Measurements from ENCODE around the gene SLC7A5.
"Not testable (repeated sequence)": the region's sequence is repeated elsewhere in the genome, so short reads cannot be mapped to it uniquely, and the experiment has no call there.

Gene SLC7A5

DNA sequence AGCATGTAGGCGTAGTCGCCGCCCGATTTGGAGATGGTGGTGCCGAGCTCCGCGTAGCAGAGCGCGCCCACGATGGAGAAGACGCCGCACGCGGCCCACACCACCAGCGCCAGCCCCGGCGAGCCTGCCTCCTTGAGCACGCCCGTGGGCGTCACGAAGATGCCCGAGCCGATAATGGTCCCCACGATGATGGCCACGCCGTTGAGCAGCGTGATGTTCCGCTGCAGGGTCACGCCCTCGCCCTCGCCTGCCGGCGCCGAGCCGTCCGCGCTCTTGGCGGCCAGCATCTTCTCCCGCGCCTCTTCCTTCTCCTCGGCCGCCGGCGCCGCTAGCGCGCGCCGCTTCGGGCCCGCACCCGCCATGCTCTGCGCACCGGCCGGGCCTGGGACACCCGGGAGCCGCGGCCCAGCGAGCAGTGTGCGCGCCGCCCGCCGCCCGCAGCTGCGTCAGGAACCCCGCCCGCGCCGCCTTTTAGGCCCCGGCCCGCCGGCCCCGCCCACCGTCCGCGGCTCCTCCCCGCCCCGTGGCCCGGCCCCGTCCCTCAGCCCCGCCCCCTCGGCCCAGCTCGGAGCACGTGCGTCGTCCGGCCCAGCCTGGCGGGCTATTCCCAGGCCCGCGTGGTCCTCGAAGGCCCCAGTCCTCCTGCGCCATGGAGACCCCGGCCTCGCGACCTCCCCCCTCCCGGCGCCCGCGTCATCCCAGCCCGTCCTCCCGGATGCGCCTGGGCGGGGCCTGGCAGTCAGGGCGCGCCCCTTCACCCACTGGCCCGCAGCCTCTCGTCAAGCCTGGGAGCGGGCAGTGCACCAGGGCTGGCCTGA is at the start of gene SLC7A5:
TSS of gene SLC7A5 (minus strand) at position 447 of the 818 bp plus-strand sequence. CDS start at position 362, 85 bp downstream.
- DNase-seq, result peak; percentile 91

- no peak for DNase-seq
Measured at GRCh38 chr16:87918338-87918737, 49.0 kb upstream of the SLC7A5 start.

DNA sequence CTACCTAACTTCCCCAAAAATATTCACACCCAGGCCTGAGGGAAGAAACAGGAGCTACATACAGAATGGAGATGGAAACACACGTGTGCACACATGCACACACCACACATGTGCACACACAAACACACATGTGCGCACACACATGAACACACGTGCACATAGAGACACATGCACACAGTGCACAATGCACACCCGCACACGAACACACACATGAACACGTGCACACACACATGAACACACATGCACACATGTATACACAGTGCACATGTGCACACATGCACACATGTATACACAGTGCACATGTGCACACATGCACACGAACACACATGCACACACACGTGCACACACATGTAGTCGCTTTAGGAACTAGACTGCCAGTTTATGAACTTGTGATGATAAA is 48.2 kb upstream of the SLC7A5 start:
- no peak for DNase-seq

- no peak for DNase-seq
Measured at GRCh38 chr16:87914812-87915211, 45.5 kb upstream of the SLC7A5 start.

DNA sequence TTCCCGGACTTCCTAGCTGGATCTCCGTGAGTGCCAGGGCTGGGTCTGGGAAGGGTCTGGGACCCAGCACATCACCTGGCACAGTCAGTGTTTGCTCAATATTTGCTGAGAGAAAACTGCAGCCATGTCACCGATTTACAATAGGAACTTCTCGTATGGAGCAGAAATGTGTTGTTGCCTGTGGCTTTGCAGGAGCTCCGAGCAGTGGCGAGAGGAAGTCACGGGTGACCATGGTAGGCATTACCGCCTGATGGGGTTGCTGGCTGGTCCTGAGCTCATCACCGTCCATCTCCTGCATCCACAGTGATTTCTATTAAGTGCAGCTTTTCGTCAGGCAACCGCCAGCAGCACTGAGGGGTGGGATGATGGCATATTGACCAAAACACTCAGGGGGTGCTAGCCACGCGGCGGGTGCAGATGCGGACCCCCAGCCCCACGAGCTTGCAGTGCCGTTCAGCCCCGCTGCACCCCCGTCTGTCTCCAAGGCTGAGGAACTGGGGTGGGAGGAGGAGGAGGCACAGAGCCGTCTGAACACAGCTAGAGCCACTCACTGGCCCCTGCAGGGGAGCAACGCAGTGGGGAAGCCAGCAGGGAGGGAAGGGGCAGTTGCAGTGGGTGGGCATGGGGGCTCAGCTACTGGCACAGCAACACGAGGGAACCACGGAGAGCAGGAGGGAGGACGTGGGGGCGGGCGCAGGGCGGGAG is 44.9 kb upstream of the SLC7A5 start:
- DNase-seq, result not testable (repeated sequence)

DNA sequence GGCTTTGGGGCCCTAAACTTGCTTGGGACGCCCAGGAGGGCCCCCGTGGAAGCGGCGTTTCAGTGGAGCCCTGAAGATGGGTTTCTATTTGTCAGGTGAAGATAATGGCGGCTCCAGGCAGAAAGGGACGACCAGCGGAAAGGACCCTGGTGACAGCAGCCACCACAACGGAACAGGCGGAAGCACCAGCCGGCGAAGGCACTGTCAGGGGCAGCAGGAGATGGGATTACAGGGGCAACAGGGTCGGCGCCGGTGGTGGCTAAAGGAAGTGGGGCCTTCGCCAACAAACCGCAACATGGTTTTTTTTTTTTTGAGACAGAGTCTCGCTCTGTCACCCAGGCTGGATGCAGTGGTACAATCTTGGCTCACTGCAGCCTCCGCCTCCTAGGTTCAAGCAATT is 43.4 kb upstream of the SLC7A5 start:
- not testable (repeated sequence) for DNase-seq

DNA sequence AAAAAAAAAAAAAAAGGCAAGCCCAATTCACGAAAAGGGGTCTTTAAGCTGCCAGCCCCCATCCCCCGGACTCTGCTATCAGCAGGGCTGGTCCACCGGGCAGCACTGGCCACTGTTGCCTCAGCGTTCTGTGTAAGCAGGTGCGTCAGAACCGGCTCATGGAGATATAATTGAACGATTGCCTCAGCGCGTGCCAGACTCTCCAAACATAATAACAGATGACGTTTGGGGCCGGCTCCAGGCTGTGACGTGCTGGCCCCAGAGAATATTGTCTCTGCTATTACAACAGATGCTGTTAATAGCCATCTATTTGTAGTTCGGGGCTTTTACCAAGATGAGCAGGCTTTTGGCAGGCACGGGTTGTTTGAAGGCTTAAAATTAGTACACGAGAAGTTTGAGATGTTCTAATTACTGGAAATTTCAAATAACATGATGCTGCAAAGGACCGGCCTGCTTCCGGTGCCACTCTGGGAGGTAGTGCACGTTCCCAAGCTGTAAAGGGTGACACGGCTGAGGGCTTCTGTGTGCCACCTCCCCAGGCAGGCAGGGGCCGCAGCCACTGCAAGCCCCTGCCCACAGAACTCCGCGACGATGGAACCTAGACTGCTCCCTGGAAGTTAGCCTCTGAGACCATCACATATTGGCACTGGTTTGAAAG is 41.9 kb upstream of the SLC7A5 start:
- not testable (repeated sequence) for DNase-seq

- DNase-seq, result peak; percentile 87
Measured at GRCh38 chr16:87909203-87909935, 40.1 kb upstream of the SLC7A5 start.

DNA sequence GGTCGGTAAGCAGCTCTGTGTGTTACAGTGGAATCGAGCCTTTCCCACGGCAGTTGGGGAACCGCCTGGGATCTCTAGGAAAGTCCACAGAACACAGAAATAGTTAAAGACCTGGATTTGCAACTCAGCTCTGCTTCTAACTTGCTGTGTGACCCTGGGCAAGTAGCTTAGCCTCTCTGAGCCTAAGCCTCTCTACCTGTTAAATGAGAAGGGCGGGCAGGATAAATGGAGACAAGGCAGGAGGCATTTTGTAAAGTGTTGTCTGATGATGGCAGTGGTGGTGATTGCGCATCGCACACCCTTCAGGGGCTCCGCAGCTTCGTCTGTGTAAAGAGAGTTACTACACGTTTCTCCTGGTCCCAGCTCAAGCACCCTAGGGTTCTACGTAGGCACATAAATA is 38.8 kb upstream of the SLC7A5 start:
- DNase-seq, result not testable (repeated sequence)

- not testable (repeated sequence) for DNase-seq
Measured at GRCh38 chr16:87905521-87905920, 36.2 kb upstream of the SLC7A5 start.

DNA sequence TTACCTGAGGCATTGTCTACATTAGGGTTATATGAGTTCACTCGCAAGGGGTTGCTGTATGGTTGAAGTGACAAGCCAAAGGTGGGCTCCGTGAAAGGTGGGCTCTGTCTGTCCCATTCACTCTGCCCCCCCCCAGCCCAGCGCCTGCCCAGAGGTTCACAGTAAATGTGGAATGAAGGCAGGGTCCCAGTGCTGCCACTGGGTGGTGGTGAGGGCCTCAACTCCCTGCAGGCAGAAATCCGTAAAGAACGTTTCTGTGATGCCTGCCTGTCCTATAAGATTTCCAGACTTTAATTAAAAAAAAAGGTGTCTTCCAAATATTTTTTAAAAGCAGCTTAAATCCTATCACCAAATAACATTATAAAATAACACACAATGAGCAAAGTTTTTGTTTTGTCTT is 35.7 kb upstream of the SLC7A5 start:
- DNase-seq, result not testable (repeated sequence)

DNA sequence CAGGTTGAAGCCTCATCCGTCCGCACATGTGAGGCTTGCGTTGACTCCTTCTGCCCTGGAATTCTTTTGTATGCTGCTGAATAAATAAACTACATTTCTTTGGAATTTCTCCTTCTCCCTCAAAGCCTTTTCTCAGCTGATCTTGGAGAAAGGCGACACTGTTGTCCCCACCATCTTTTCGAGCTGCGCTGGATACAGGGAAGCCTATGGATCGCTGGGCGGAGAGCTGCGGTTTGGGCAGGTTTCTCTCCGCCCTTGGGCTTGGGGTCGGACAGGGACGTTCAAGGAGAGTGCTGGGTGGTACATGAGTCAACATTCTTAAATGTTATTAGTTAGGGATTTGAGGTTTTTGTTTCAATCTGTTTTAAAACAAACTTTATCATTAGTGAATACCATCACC is 31.2 kb upstream of the SLC7A5 start:
- not testable (repeated sequence) for DNase-seq

DNA sequence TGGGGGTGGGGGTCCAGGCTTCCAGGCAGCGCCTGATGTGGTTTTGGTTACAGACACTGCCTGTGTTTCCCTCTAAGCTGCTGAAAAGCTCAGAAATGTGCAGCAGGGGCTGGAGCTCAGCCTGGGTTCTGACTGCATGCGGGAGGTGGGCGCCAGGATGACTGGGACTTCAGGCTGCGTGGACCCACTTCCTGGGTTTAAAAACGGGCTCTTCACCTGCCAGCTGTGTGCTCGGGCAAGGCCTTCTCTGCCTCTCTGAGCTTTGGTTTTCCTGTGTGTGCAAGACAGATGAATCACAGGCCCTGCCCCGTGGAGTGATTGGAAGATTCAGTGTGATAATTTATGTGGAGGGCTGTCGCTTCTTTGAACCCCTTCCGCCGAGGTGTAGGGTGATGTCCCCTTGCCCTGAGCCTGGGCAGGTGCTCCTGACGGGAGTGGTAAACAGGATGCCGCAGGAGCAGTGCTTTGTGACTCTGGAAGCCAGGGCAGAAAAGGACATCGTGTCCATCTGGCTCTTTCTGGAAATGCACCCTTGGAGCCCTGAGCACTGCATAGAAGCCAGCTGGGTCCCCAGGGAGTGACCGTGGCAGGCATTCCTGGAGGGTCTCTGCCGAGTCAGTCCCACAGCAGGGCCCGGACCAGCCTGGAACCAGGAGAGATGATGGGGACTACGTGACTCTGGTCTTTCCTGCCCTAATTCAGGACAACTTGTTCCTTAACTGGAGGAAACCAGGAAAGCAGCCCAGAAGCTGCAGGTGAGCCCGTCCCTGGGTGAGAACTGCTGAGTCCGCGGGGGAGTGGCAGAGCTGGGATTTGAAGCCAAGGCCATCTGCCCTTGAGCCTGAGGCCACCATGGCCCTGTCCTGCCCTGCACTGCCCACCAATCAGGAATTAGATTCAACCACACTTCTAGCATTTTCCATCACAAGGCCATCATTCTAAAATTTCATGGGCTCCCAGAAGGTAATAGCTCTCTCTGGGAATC is 28.5 kb upstream of the SLC7A5 start:
- DNase-seq, result no peak

GRCh38 chr16:87896924-87897520 is 27.7 kb upstream of the SLC7A5 start:
- DNase-seq, result not testable (repeated sequence)

GRCh38 chr16:87896176-87896890 is 27.0 kb upstream of the SLC7A5 start:
- DNase-seq, result not testable (repeated sequence)

GRCh38 chr16:87895641-87896141 is 26.4 kb upstream of the SLC7A5 start:
- DNase-seq, result peak; percentile 40

DNA sequence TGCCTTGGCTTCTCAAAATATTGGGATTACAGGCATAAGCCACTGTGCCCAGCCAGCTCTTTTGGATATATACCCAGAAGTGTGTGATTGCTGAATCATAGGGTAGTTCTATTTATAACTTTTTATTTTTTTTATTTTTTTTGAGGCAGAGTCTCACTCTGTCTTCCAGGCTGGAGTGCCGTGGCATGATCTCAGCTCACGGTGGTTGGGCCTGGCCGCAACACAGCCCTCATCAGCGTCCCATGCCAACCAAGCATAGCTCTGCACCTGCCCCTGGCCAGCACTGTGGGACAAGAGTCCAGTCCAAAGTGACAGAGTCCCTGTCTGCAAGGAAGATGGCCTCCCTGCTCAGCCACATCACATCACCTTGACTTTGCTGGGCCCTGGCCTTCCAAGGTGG is 24.7 kb upstream of the SLC7A5 start:
- not testable (repeated sequence) for DNase-seq

DNA sequence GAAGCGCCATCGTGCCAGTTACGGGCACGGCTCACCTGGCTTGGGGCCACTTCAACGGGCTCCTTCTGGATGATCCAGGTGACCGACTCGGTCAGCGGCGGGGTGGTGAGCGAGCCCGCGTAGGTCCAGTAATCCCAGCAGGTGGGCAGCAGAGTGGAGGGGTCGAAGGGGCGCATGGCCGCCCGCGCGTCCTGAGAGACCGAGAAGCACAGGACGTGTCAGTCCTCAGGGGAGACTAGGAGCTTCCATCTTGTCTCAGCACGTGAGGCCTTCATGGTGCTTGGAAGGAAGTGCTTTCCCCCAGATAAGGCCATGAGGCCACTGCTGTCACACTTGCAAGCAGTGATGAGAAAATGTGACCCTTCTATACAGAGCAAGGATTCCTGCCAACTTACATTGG is 22.5 kb upstream of the SLC7A5 start:
- no peak for DNase-seq

- DNase-seq, result peak; percentile 31
Measured at GRCh38 chr16:87889762-87890161, 20.5 kb upstream of the SLC7A5 start.

DNA sequence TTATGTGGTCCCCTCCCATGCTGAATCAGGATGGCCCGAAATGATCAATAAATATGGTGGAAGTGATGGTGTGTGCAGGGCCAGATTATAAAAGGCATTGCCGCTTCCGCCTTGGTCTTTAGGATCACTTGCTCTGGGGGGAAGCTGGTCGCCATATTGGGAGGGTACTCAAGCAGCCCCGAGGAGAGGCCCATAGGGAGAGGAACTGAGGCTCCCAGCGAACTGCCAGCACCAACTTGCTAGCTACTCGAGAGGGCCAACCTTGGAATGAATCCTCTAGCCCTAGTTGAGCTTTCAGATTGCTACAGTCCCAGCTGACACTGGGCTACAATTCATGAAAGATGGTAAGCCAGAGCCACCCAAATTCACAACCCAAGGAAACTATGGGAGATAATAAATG is 19.0 kb upstream of the SLC7A5 start:
- not testable (repeated sequence) for DNase-seq

Data from OCI-M1 (cell line).